H9 (cell line): ENCODE results near the gene CYP2C19. TPM values are rescaled to one million over a fixed set of nuclear protein-coding genes. Genes with fewer than 3 reads are reported as not detected.

Source experiments
- DNase-seq: peaks from one replicate; pipeline ENCODE4 v3.0.0-alpha.2; 2017
- H2AFZ ChIP-seq: one replicate; pipeline ENCODE4 v1.6.1; 2013; ENCODE audit warnings: mild to moderate bottlenecking, low read length, control low read depth, moderate library complexity
- H2AK5ac ChIP-seq: 2 replicates; pipeline ENCODE4 v1.6.1; 2013; ENCODE audit warnings: low read length, control low read depth, mixed read lengths; ENCODE audit not compliant: insufficient read length
- H2BK120ac ChIP-seq: one replicate; pipeline ENCODE4 v1.6.1; 2013; ENCODE audit warnings: low read depth, mild to moderate bottlenecking, low read length, control low read depth, inconsistent platforms; ENCODE audit not compliant: poor library complexity, severe bottlenecking
- H2BK12ac ChIP-seq: 2 replicates; pipeline ENCODE4 v1.6.1; 2013; ENCODE audit warnings: low read length, control low read depth, mixed read lengths, low read depth; ENCODE audit not compliant: insufficient read length
- H2BK15ac ChIP-seq: 2 replicates; pipeline ENCODE4 v1.6.1; 2013; ENCODE audit warnings: low read depth, low read length, control low read depth
- H2BK20ac ChIP-seq: one replicate; pipeline ENCODE4 v1.6.1; 2013; ENCODE audit warnings: low read depth, mild to moderate bottlenecking, low read length, control low read depth, inconsistent platforms; ENCODE audit not compliant: poor library complexity, severe bottlenecking
- H2BK5ac ChIP-seq: 2 replicates; pipeline ENCODE4 v1.6.1; 2013; ENCODE audit warnings: low read length, control low read depth, mixed read lengths; ENCODE audit not compliant: insufficient read length
- H3K14ac ChIP-seq: 2 replicates; pipeline ENCODE4 v1.6.1; 2013; ENCODE audit warnings: low read length, control low read depth; ENCODE audit not compliant: insufficient read depth
- H3K18ac ChIP-seq: 2 replicates; pipeline ENCODE4 v1.6.1; 2013; ENCODE audit warnings: low read depth, mild to moderate bottlenecking, mixed read lengths, low read length, control low read depth; ENCODE audit not compliant: insufficient read length
- H3K23ac ChIP-seq: 2 replicates; pipeline ENCODE4 v1.6.1; 2013; ENCODE audit warnings: low read length, control low read depth, mixed read lengths, low read depth; ENCODE audit not compliant: insufficient read length
- H3K23me2 ChIP-seq: 2 replicates; pipeline ENCODE4 v1.6.1; 2013; ENCODE audit warnings: low read depth, mild to moderate bottlenecking, mixed read lengths, low read length, control low read depth; ENCODE audit not compliant: insufficient read length, poor library complexity, severe bottlenecking
- H3K27ac ChIP-seq: 2 replicates; pipeline ENCODE4 v1.5.1; 2013; ENCODE audit warnings: low read length, control low read depth, mixed read lengths, low read depth; ENCODE audit not compliant: insufficient read length
- H3K27me3 ChIP-seq: 2 replicates; pipeline ENCODE4 v1.6.1; 2013; ENCODE audit warnings: low read length, control low read depth, inconsistent platforms; ENCODE audit not compliant: insufficient read depth
- H3K4ac ChIP-seq: 2 replicates; pipeline ENCODE4 v1.6.1; 2013; ENCODE audit warnings: low read depth, mild to moderate bottlenecking, control low read depth, inconsistent platforms, low read length, moderate library complexity
- H3K4me1 ChIP-seq: 2 replicates; pipeline ENCODE4 v1.6.1; 2013; ENCODE audit warnings: low read length, control low read depth, inconsistent platforms; ENCODE audit not compliant: insufficient read depth
- H3K4me2 ChIP-seq: 2 replicates; pipeline ENCODE4 v1.6.1; 2013; ENCODE audit warnings: low read length, control low read depth, mixed read lengths; ENCODE audit not compliant: insufficient read length, insufficient read depth
- H3K56ac ChIP-seq: 2 replicates; pipeline ENCODE4 v1.6.1; 2013; ENCODE audit warnings: low read depth, mild to moderate bottlenecking, mixed read lengths, low read length, control low read depth; ENCODE audit not compliant: insufficient read length
- H3K79me1 ChIP-seq: 2 replicates; pipeline ENCODE4 v1.6.1; 2013; ENCODE audit warnings: low read depth, mild to moderate bottlenecking, moderate library complexity, low read length, control low read depth, inconsistent platforms; ENCODE audit not compliant: insufficient read depth, poor library complexity, severe bottlenecking
- H3K79me2 ChIP-seq: 2 replicates; pipeline ENCODE4 v1.6.1; 2013; ENCODE audit warnings: low read length, control low read depth, inconsistent platforms; ENCODE audit not compliant: insufficient read depth
- H3K9ac ChIP-seq: 2 replicates; pipeline ENCODE4 v1.6.1; 2013; ENCODE audit warnings: low read length, control low read depth, mixed read lengths; ENCODE audit not compliant: insufficient read length; ENCODE audit errors: extremely low read depth
- H3K9me3 ChIP-seq: one replicate; pipeline ENCODE4 v1.6.1; 2013; ENCODE audit warnings: low read depth, low read length, inconsistent platforms; ENCODE audit not compliant: control insufficient read depth
- H3T11ph ChIP-seq: one replicate; pipeline ENCODE4 v1.6.1; 2013; ENCODE audit warnings: mild to moderate bottlenecking, low read length, control low read depth, inconsistent platforms
- H4K20me1 ChIP-seq: one replicate; pipeline ENCODE4 v1.6.1; 2013; ENCODE audit not compliant: control insufficient read depth, insufficient read length, insufficient read depth
- H4K5ac ChIP-seq: 2 replicates; pipeline ENCODE4 v1.6.1; 2013; ENCODE audit warnings: low read depth, mild to moderate bottlenecking, mixed read lengths, low read length, control low read depth; ENCODE audit not compliant: insufficient read length
- H4K8ac ChIP-seq: replicated peaks from 2 replicates; pipeline ENCODE4 v1.6.1; 2013; ENCODE audit warnings: low read length, control low read depth, mixed read lengths, low read depth; ENCODE audit not compliant: insufficient read length
- H4K91ac ChIP-seq: 2 replicates; pipeline ENCODE4 v1.6.1; 2013; ENCODE audit warnings: low read depth, mild to moderate bottlenecking, moderate library complexity, mixed read lengths, low read length, control low read depth; ENCODE audit not compliant: insufficient read length
- H3K27ac Mint-ChIP-seq, 3 experiments: 2 replicates in 2 of 3; 3 replicates in 1 of 3; pipeline ENCODE4 v1.8.0; 2020 to 2021; ENCODE audit warnings: mixed read lengths in 3 of 3, mild to moderate bottlenecking in 1 of 3, moderate library complexity in 1 of 3
- H3K27me3 Mint-ChIP-seq: 2 replicates; pipeline ENCODE4 v1.8.0; 2021; ENCODE audit warnings: low read depth, mild to moderate bottlenecking, moderate library complexity, mixed read lengths
- H3K36me3 Mint-ChIP-seq, 3 experiments: 2 replicates in 2 of 3; 3 replicates in 1 of 3; pipeline ENCODE4 v1.8.0; 2020 to 2021; ENCODE audit warnings: low read depth in 3 of 3, mixed read lengths in 3 of 3; ENCODE audit not compliant: insufficient read depth in 1 of 3
- H3K4me1 Mint-ChIP-seq, 2 experiments: 2 replicates each; pipeline ENCODE4 v1.8.0; 2020; ENCODE audit warnings: mixed read lengths in 2 of 2
- H3K4me3 Mint-ChIP-seq, 2 experiments: 2 replicates in 1 of 2; 3 replicates in 1 of 2; pipeline ENCODE4 v1.8.0; 2020 to 2021; ENCODE audit warnings: mild to moderate bottlenecking in 2 of 2, mixed read lengths in 2 of 2, moderate library complexity in 1 of 2
- H3K9me3 Mint-ChIP-seq, 2 experiments: 2 replicates in 1 of 2; 3 replicates in 1 of 2; pipeline ENCODE4 v1.8.0; 2020; ENCODE audit warnings: mild to moderate bottlenecking in 2 of 2, mixed read lengths in 2 of 2, moderate library complexity in 1 of 2
- CTCF ChIP-seq: fragments of 200-600 bp; sonication (generic); conservative IDR thresholded peaks from 3 replicates; pipeline ENCODE4 v1.8.0; 2021; ENCODE audit warnings: antibody characterized with exemption, mild to moderate bottlenecking
- total RNA-seq: library from RNA; stranded (reverse); gene quantifications from 2 replicates; pipeline ENCODE4 v1.2.1, GENCODE V29; 2021

CYP2C19 gene
- total RNA-seq, 1 experiment from 2014 or later, result not detected

DNA sequence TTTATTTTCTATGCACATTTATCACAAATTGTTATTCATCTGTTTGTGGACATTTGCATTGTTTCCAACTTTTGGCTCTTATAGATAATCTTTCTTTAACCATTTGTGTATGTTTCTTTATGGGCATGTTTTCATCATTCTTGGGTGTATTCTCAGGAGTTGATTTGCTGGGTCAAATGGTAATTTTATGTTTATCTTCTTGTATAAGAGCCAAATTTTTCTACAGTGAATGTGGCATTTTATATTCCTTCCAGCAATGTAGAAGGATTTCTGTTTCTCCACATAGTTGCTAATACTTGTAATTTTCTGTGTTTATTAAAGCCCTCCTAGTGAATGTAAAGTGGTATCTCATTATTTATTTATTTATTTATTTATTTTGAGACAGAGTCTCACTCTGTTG, 21.8 kb downstream of the CYP2C19 start:
- Mint-ChIP-seq H3K9me3 (peaks cover 0 to 9% of the 10 kb centered on the region in 2 experiments; a peak in 1 of 5 replicates), H3K27me3 (no peaks in the 10 kb centered on the region), H3K4me1 (no peaks in the 10 kb centered on the region), H3K4me3 (no peak overlapping the region), H3K27ac (no peak overlapping the region), H3K36me3 (no peaks in the 10 kb centered on the region)
- DNase-seq, result no peak
- Histone ChIP-seq H3K23me2 (no peaks in the 10 kb centered on the region), H3T11ph (no peak overlapping the region), H2BK12ac (no peak overlapping the region), H3K4me1 (no peaks in the 10 kb centered on the region), H4K20me1 (no peaks in the 10 kb centered on the region), H3K27ac (no peak overlapping the region), H3K18ac (no peak overlapping the region), H2AFZ (no peak overlapping the region), H3K9ac (no peak overlapping the region), H3K4ac (no peak overlapping the region), H4K5ac (no peak overlapping the region), H3K14ac (no peak overlapping the region), H4K8ac (no peak overlapping the region), H2BK5ac (no peak overlapping the region), H3K9me3 (no peaks in the 10 kb centered on the region), H4K91ac (no peak overlapping the region), H3K27me3 (no peaks in the 10 kb centered on the region), H2BK15ac (no peak overlapping the region), H3K79me2 (no peaks in the 10 kb centered on the region), H2BK120ac (no peak overlapping the region), H3K4me2 (no peak overlapping the region), H3K79me1 (no peaks in the 10 kb centered on the region), H3K23ac (no peak overlapping the region), H2BK20ac (no peak overlapping the region), H3K56ac (no peak overlapping the region), H2AK5ac (no peak overlapping the region)
- TF ChIP-seq CTCF, result no peak
